HFFc6 (cell line): ENCODE results near the gene ELF2. TPM values are rescaled to one million over a fixed set of nuclear protein-coding genes. Genes with fewer than 3 reads are reported as not detected.

Experiments used
- DNase-seq: peaks from one replicate; pipeline ENCODE4 v3.0.0-alpha.2; 2018
- H3K27ac Mint-ChIP-seq: 2 replicates; pipeline ENCODE4 v1.8.0; 2020; ENCODE audit warnings: mild to moderate bottlenecking, mixed read lengths
- H3K27me3 Mint-ChIP-seq: 2 replicates; pipeline ENCODE4 v1.8.0; 2021; ENCODE audit warnings: mild to moderate bottlenecking, moderate library complexity, mixed read lengths; ENCODE audit not compliant: insufficient read depth
- H3K36me3 Mint-ChIP-seq: 2 replicates; pipeline ENCODE4 v1.8.0; 2021; ENCODE audit warnings: low read depth, mixed read lengths
- H3K4me1 Mint-ChIP-seq: 2 replicates; pipeline ENCODE4 v1.8.0; 2020; ENCODE audit warnings: low read depth, mixed read lengths
- H3K4me3 Mint-ChIP-seq: 2 replicates; pipeline ENCODE4 v1.8.0; 2020; ENCODE audit warnings: mild to moderate bottlenecking, moderate library complexity, mixed read lengths
- H3K9me3 Mint-ChIP-seq: 2 replicates; pipeline ENCODE4 v1.8.0; 2020; ENCODE audit warnings: mild to moderate bottlenecking, mixed read lengths
- CTCF ChIP-seq: fragments of 200-600 bp; sonication (generic); IDR thresholded peaks from 2 replicates; pipeline ENCODE4 v1.5.0; 2021; ENCODE audit warnings: antibody characterized with exemption, mild to moderate bottlenecking
- total RNA-seq, 6 experiments: library from RNA; stranded (reverse); fragmentation: NEBNext Ultra II Directional; extraction: Animal tissue kit (Norgen Biotek cat#: 25700); gene quantifications; 2 replicates in 1 of 6; 3 replicates in 5 of 6; pipeline ENCODE4 v1.2.3, GENCODE V29; 2021

ELF2 gene
- total RNA-seq, 6 experiments from 2014 or later: 17.6 to 23.3 (median 21.1) TPM

- Mint-ChIP-seq H3K9me3 (no peaks in the 10 kb centered on the region), H3K4me1 (no peaks in the 10 kb centered on the region), H3K4me3 (no peak overlapping the region), H3K27ac (no peak overlapping the region), H3K27me3 (no peaks in the 10 kb centered on the region; the same call in 1 of the 2 replicates), H3K36me3 (no peaks in the 10 kb centered on the region)
- peak; percentile 74 for DNase-seq
- TF ChIP-seq CTCF: peak; percentile 95
Measured at GRCh38 chr4:139099366-139099982, 77.5 kb downstream of the ELF2 start.

- Mint-ChIP-seq H3K4me1 (no peaks in the 10 kb centered on the region), H3K27ac (no peak overlapping the region), H3K27me3 (peaks cover 1% of the 10 kb centered on the region), H3K4me3 (no peak overlapping the region), H3K9me3 (no peaks in the 10 kb centered on the region), H3K36me3 (no peaks in the 10 kb centered on the region)
- no peak for DNase-seq
- TF ChIP-seq CTCF: no peak
Measured at GRCh38 chr4:139092271-139092670, 84.7 kb downstream of the ELF2 start.

- peak; percentile 71 for TF ChIP-seq CTCF
- Mint-ChIP-seq H3K4me3 (peak overlapping the region; percentile 99), H3K27me3 (peaks cover 3% of the 10 kb centered on the region; the same call in 1 of the 2 replicates), H3K36me3 (no peaks in the 10 kb centered on the region), H3K4me1 (peaks cover 35% of the 10 kb centered on the region), H3K9me3 (no peaks in the 10 kb centered on the region), H3K27ac (peak overlapping the region; percentile 97)
- peak; percentile 6 for DNase-seq
Measured at GRCh38 chr4:139085141-139085540, 91.9 kb downstream of the ELF2 start.

- Mint-ChIP-seq H3K4me1 (peaks cover 38% of the 10 kb centered on the region), H3K27ac (peak overlapping the region; percentile 97), H3K27me3 (peaks cover 3% of the 10 kb centered on the region; the same call in 1 of the 2 replicates), H3K9me3 (no peaks in the 10 kb centered on the region), H3K36me3 (no peaks in the 10 kb centered on the region), H3K4me3 (peak overlapping the region; percentile 99)
- no peak for DNase-seq
- TF ChIP-seq CTCF: no peak
Measured at GRCh38 chr4:139084804-139085093, 92.3 kb downstream of the ELF2 start.

GRCh38 chr4:139083956-139084803 lies 92.8 kb downstream of the ELF2 start:
- Mint-ChIP-seq H3K36me3 (no peaks in the 10 kb centered on the region), H3K27ac (peak overlapping the region; percentile 97), H3K9me3 (no peaks in the 10 kb centered on the region), H3K4me1 (peaks cover 38% of the 10 kb centered on the region), H3K4me3 (peak overlapping the region; percentile 99), H3K27me3 (peaks cover 3% of the 10 kb centered on the region; the same call in 1 of the 2 replicates)
- peak; percentile 93 for DNase-seq
- TF ChIP-seq CTCF: peak; percentile 49; the same call in 1 of the 2 replicates
